GM18511 (cell line): ENCODE measurements around the gene KCNF1.
A peak's percentile ranks its signal among the peaks of the same experiment; 100 is the strongest.

ENCODE experiments used
- ATAC-seq: cut with Tn5 transposase; IDR thresholded peaks from one replicate; pipeline ENCODE4 v1.9.1; 2021; ENCODE audit warnings: mild to moderate bottlenecking, moderate library complexity; ENCODE audit not compliant: unreplicated experiment

KCNF1 gene

DNA sequence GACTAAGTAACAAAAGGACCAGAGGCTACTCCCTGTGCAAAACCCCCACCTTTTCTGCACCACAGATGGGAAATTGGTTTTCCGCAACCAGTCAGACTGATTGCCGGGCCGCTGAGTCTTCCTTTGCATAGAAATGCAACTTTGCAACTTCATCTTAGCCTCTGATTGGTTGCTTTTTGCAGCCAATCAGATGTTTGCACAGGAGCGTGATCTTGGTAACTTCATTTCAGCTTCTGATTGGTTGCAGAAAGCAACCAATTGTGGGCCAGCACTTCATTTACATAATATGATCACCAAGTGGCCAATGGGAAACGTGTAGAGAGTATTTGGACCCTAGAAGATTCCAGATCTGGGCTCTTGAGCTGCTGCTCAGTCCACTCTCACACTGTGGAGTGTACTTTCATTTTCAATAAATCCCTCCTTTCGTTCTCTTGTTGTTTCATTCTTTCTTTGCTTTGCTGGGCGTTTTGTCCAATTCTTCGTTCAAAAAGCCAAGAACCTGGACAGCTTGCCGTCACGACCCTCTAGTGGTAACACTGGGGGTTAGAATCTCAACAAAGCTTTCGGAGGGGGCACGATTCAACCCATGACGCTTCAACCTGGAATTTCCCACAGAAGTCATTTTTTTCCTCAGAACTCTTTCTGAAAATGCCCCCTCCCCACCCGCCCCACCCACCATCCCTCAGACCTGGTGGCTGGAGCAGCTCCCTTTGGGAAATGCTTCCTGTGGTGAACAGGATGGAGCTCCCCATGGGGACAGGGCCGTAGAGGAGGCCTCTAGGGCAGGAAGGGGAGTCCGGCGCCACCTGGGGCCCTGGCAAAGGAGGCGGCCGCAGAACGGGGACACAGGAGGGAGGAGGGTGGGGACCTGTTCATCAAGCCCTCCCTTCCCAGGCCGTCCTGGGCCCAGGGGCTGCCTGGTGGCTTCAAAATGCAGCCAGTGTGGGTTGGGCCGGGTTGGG is 31.8 kb upstream of the KCNF1 start:
- no peak for ATAC-seq

DNA sequence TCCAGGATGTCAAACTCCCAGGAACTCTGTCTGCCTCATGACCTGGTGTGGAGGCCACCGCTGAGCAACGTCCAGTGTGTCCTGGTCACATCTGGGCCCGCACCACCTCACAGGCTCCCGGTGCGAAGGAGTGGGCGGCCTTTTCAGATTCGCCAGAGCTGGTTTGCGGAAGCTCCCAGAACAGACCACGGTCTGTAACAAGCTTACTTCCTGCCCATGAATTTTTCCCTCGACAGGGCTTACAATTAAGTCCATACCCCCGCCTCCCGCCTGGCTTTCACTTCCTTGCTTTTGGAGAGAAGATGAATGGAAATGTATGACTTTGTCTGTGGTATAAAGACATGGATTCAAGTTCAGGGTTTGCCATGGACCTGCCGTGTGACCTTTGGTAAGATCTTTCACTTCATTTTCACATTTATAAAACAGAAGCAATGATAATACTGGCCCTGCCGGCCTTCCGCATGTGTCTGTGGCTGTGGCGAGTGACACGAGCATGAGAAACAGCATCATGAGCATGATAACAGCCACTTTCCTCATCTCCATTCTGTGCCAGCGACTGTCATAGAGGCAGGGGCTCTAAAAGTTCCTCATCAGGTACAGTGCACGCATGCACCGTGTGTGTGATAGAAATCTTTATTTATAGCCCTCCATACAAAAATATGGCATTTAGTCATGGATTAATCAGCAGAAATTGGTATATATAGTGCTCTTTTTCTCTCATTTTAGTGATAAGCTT is 31.0 kb upstream of the KCNF1 start:
- ATAC-seq = no peak

DNA sequence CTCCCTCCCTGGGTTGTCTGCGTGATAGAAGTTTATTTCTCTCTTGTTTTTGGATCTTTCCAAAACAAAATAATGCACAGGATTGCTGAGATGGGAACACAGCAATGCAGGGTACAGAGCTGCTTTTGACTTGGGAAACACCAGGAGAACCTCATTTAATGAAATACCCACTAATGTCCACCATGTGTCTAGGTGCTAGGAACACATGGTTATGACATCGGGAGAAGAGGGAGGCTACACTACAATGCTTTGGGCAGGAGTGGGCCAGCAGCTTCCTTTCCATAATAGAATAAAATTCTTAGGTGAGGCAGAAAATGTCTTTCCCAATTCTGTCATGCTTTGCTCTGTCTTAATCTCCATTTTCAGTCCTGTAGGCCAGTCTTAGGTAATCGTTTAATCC is 29.2 kb upstream of the KCNF1 start:
- no peak for ATAC-seq

DNA sequence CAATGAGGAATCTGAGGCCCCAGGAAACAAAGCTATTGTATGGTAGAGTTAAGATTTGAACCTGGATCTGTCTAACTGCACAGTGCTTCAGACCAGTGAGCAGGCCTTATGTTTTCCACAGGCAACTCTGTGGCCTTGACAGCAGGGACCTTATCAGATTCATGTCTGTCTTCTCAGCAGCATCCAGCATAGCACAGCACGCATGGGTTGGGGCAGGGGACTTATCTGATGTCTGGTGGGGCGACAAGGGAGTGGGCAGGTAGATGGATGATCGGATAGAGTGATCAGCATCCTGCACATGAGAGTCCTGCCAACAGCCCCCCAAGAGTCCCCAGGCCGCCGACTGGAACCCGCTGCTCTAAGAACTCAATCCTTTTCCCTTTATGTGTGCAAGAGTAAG is 28.7 kb upstream of the KCNF1 start:
- no peak for ATAC-seq

DNA sequence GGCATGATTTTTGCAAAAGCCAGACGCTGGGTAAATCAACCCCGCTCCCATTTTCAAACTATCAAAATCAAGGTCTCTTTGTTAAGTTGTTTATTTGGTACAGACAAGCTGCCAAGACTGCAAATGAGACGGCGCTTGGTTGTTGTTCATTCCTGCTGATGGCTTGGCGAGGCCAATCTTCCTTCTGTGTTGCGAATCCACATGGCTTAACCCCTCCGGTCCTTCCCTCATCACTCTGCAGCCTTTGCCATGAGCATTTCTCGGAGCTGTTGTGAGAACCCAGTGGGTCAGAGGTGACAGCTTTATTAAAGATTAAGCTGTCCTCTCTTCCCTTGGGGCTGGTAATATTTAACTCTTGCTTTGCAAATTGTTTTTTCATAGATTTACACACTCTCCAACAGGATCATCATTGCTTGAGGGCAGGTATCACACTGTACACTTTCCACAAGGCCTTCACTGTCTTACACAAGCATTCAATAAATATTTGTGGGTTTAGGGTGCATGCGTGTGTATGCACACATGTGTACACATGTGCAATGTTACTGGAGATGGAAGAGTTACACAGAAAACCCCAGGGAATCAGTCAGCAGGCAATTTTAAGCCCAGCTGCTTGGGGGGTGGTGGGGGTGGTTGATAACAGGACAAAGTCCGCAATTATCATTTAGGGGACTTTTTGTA is 27.8 kb upstream of the KCNF1 start:
- ATAC-seq = peak; percentile 64

DNA sequence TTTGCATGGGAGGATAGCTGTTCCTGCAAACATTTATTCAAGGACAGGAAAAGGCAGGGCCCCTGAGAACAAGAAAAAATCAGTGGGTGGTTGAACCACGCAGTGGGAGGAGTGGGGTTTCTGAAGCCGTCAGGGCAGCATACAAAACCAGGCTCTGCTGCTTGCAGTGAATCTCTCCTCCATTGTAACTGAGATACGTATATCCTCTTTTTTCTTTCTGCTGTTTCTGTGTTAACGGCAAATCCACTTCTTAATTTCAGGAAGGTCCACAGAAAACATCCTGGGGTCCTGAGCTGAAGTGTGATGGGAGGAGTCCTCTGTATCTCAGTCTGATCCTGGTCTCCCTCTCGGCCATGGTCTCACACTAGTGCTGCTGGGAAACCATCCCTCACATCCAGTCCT is 27.2 kb upstream of the KCNF1 start:
- ATAC-seq = peak; percentile 49

DNA sequence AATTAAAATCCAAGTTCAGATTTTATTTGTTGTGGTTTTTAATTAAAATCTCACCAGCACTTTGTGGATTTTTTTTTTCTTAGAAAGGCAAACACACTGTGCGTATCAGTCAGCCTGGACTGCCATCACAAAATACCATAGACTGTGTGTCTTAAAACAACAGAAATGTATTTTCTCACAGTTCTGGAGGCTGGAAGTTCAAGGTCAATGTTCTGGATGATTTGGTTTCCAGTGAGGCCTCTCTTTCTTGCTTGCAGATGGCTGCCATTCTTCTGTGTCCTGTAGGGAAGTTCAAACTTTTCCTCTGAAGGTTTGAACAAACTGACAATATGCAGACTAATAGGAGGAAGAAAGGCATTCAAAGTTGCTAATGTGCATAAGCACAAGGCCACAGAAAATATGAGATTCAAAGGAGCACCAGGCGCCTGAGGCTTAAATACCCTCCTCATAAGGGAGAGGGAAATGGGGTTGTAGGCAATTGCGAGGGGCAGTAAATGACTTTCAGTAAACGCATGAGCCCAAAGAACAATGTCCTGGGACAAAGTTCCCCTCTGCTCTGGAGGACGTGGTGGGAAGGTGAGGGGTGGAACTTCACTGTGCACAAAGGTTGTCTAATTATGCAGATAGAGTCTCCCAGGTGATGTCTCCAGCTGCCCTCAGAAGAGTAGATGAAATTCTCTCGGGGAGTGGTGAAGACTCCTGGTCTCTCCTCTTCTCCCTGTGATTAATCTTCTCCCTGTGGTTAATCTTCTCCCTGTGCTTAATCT is 26.5 kb upstream of the KCNF1 start:
- no peak for ATAC-seq

DNA sequence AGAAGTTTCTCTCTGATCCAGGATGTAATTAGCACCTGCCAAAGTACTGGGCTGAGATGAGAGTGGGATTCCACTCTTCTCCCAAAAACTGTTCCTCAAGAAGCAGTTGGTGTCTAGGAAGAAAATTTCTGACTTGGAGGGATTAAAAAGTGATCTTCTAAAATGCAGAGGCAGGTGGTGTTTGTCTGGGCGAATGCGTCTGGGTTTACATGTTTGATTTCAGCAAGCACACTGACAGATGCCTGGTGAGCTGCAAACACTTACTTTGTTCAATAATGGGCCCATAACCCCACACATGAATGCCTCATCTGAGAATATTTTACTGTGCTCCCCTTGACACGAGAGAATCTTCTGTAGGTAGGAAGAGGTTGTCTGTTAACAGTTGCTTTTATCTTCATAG is 24.3 kb upstream of the KCNF1 start:
- ATAC-seq = no peak

DNA sequence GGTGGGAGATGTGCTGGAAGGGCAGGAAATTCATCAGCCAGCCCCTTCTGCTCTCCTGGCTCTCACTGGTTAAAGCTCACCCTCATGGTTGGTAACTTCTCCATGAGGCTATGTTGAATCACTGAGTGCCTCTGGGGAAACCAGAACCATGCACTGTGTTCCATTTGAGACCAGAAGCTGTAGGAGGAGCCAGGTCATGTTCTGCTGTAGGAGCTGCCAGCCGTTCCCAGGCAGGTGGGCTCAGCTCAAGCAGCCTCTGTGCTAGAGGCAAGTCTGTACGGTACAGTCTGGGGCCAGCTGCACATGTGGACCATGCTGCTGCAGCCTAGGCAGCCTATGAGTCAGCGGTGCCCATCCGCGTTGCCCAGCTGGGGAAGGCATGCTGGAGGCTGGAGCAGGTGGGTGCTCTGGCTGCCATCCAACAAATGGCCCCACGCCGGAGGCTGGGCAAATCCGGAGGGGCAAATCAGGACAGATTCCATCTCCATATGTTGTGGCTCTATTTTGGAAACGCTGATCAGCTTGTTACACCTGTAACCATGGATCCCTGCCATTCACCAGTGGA is 22.0 kb upstream of the KCNF1 start:
- no peak for ATAC-seq

DNA sequence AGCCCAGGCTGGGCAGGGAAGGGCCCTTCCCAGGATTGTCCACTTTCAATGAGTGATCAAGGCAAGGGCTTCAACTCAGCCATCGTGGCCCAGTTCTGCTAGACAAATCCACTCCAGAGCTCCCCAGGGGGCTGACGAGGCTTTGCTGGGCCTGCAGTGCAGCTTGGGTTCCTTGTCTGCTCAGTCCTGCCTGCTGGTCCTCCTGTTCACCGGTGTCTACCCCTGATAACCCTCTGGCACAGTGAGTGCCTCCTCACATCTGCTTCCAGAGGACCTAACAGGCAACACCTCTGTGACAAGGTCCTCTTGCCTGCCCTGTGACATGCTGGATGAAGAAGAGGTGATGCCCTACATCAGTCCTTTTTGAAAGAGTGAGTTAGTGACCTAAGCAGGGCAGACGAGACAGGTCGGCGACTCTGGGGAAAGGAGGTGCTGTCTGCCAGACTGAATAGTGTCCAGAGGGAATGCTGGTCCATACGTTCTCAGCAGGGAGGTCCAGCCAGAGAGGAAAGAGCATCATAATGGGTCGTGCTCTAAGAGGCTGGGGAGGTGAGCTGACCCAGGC is 20.9 kb upstream of the KCNF1 start:
- no peak for ATAC-seq

DNA sequence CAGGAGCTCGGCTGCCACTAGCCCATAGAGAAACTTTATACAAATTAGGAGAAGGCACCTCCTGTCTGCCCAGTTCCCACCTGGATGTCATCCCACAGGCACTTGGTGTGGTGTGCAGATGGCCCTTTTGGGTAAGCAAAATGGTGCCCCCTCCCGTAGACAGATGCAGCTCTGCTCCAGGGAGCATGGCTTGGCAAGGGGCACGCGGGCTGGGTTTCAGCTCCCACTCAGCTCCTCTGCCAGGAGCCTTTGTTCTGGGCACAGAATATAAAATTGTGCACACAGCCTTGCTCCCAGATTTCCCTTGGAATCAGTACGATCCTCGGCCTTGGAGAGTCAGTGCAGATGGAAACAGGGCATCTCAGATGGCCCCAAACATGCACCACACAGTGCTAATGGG is 20.3 kb upstream of the KCNF1 start:
- no peak for ATAC-seq

DNA sequence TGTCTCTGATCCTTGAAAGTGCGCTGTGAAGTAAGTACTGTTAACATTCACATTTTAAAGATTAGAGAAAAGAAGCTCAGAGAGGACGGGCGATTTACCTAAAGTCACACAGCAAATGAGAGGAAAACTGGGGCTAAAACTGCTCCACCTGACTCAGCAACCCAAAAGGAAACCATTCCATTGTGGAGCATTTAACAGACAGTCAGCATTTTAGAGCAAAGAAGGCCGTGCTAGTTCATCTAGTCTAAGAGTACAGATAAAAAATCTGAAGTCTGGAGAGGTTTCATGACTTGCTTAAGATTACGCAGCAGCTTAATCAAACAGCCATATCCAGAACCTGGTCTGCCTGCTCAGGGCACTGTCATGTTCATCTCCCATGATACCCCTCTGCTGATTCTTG is 19.9 kb upstream of the KCNF1 start:
- ATAC-seq = no peak

DNA sequence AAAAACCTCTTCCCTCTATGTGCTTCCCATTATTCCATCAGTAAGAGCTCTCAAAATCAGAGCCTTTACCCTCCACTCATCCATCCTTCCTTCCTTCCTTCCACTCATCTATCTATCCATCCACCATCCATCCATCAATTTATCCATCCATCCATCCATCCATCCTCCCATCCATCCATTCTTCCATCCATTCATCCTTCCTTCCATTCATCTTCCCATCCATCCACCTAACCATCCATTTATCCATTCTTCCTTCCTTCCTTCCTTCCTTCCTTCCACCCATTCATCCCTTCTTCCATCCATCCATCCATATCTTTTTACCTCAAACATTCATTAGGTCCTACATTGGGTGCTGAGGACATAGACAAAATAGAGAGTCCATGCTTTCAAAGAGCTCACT is 19.4 kb upstream of the KCNF1 start:
- no peak for ATAC-seq

DNA sequence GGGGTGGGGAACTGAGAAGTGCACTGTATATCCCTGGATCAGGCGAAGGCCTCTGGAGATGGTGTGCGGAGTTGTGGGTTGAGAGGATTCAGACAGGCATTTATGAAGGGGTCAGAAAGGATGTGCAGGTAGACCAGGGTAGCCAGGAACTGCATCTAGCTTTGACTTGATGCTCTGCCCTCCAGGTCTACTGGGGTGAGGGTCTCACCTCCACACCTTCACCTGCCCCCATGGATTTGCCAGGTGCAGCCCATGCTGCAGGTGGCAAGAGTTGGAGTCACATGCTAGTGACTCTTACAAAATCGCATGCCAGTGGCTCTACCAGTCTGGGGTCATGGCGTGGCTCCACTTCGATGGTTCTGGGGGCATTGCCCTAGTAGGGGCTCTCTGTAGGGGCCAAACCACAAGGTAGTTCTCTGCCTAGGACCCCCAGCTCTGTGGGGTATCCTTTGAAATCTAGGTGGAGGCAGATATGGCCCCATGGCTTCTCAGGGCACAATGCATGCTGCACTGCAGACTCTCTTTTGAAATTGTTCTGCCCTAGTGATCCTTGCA is 18.9 kb upstream of the KCNF1 start:
- no peak for ATAC-seq

DNA sequence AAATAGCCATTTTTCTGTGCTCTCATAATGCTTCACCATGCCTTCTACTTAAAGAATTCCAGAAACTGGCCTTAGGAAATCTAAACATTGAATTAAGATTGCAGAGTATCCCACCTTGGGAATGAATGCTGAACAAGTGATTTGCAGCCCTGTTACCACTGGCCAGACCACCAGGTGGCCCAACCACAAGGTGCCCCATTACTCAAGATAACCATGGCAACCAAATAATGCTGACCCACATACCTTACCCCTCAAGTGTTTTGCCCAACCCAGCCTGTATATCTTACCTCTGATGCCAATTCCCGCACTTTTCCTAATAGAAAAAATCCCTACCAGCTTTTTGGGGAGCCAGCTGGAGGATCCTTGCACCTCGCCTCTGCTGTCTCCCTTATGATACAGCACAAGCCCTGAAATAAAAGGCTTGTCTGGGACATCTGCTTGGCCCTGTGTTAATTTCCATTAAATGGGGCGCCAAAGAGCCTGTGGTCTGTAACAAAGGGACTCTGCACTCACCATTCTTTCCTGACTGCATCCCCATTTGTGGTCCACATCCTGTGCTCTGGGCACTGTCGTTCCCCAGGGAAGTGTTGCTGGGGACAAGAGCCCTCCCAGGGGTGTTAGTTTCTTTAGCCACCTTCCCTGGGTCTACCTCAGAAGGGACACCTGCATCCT is 17.3 kb upstream of the KCNF1 start:
- no peak for ATAC-seq

DNA sequence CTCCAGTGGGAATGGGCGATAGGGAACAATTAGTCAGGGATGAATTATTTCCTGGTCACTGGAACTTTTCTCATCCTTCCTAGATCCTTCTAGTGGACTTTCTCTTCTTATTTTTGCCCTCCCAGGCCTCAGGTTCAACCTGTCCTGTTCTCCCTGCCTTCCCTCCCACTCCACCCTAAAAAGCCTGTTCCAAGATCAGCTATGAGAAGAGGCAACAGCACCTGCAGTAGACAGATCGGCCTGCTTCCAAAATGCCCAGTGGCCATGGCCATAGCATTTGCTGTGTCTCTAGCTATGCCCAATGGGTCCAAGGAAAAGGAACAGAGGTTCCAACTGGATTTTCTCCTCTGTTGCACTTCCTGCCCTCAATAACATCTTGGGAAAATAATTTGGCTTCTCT is 16.5 kb upstream of the KCNF1 start:
- no peak for ATAC-seq

DNA sequence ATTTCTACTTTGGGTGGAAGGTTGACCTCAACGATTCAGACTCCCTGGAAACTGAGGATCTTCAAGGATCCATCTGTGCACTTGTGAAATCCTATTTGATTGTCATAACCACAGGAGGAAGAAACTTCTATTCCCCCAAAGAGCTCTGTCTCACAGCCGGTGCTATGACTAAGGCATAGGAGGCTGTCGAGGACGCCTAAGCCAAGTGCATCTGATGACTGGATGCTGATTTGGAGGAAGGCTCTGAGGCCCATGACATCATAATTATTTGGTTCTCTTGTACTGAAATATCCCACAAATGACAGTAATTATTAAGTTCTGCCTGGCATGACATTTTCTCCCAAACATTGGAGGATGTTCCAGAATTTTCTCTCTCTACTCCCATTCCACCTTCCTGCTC is 13.8 kb upstream of the KCNF1 start:
- no peak for ATAC-seq

DNA sequence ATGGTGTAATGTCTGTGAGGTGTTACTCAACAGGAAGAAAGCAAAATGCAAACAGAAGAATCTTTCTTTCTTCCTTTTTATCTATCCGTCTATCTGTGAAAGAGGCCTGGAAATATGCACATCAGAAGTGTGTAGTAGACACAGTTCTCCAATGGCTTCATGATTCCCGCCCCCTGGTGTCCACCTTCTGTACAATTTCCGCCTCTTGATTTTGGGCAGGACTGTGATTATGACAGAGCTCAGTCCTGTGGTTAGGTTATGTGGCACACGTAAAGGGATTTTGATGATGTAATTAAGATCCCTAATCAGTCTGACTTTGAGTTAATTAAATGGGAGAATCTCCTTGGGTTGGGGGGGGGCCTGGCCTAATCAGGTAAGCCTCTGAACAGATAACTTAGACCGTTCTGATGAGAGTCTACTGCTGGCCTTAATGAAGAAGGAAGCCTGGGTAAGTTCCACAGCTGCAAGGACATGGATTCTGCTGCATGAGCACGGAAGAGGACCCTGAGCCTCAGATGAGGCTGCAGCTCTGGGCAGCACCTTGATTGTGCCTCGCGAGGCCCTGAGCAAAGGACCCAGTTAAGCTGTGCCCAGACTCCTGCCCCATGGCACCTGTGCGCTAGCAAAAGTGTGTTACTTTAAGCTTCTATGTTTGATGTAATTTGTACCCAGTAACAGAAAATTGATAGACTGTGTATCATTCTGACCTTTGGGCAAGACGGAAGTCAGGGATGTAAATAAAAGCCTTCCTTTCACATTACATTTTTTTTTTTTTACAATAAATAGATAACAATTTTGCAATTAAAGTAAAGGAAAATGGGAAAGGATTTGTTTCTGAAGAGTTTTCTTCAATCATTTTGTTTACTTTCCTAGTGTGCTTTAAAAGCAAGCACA is 11.3 kb upstream of the KCNF1 start:
- ATAC-seq = no peak
